Measurements from ENCODE around the gene ACOX2. TPM values are rescaled to one million over a fixed set of nuclear protein-coding genes. Genes with fewer than 3 reads are reported as not detected.
A peak's percentile ranks its signal among the peaks of the same experiment; 100 is the strongest.

Gene ACOX2
- total and polyA plus RNA-seq, 2 of the 13 experiments (the other 11 are each of a cell fraction or from before 2014, with no cell fraction given): 42.6 to 98.5 TPM

GRCh38 chr3:58535531-58536500 lies 1.2 kb downstream of the ACOX2 start (continued):
- TF ChIP-seq TAF15 (IDR thresholded peaks at IDR 0.05; ENCODE audit: low read depth, low read length, poor library complexity, severe bottlenecking): no peak
- TF ChIP-seq NFAT5 (CRISPR knock-in tag; IDR thresholded peaks at IDR 0.05): no peak
- peak; percentile 92 for TF ChIP-seq ZGPAT (CRISPR knock-in tag; IDR thresholded peaks at IDR 0.05)
- peak; percentile 66; the same call in 1 of the 2 replicates for TF ChIP-seq ZNF292 (CRISPR knock-in tag; IDR thresholded peaks at IDR 0.05; ENCODE audit: borderline replicate concordance, low read depth)
- no peak for TF ChIP-seq YY1 (IDR thresholded peaks at IDR 0.05; ENCODE audit: insufficient read depth, insufficient replicate concordance, low read depth, low read length)
- no peak for TF ChIP-seq ZNF724P (CRISPR knock-in tag; IDR thresholded peaks at IDR 0.05; ENCODE audit: borderline replicate concordance)
- peak; percentile 27; the same call in 1 of the 2 replicates for TF ChIP-seq MIER2 (CRISPR knock-in tag; IDR thresholded peaks at IDR 0.05)
- TF ChIP-seq CHCHD3 (CRISPR knock-in tag; IDR thresholded peaks at IDR 0.05): 0 out of 2 replicates have a peak, but pooled peaks have one; percentile 72
- TF ChIP-seq ZNF143 (CRISPR knock-in tag; IDR thresholded peaks at IDR 0.05): peak; percentile 56; the same call in 1 of the 2 replicates
- TF ChIP-seq ZNF354B (CRISPR knock-in tag; IDR thresholded peaks at IDR 0.05): no peak
- TF ChIP-seq ZNF720 (CRISPR knock-in tag; IDR thresholded peaks at IDR 0.05): no peak
- no peak for TF ChIP-seq HNRNPH1 (optimal IDR thresholded peaks at IDR 0.05; ENCODE audit: low read depth, low read length)
- TF ChIP-seq ZNF225 (CRISPR knock-in tag; IDR thresholded peaks at IDR 0.05): no peak
- peak; percentile 80 for TF ChIP-seq ASH2L (IDR thresholded peaks at IDR 0.05; ENCODE audit: insufficient read length, low read depth, low read length)
- TF ChIP-seq ZFP36L2 (CRISPR knock-in tag; IDR thresholded peaks at IDR 0.05): no peak
- 0 out of 2 replicates have a peak, but pooled peaks have one; percentile 77 for TF ChIP-seq ZNF350 (CRISPR knock-in tag; IDR thresholded peaks at IDR 0.05; ENCODE audit: borderline replicate concordance, low read depth)
- peak in 1 of 2 experiments; percentile 83; a peak in 2 of 4 replicates for TF ChIP-seq EP300 (IDR thresholded peaks at IDR 0.05; ENCODE audit: low read depth in 2 of 2, low read length in 2 of 2)
- peak; percentile 74; the same call in 1 of the 2 replicates for TF ChIP-seq EP300 (CRISPR knock-in tag; IDR thresholded peaks at IDR 0.05; ENCODE audit: borderline replicate concordance)
- TF ChIP-seq NFKB2 (CRISPR knock-in tag; IDR thresholded peaks at IDR 0.05; ENCODE audit: borderline replicate concordance): no peak
- peak; percentile 9; the same call in 1 of the 2 replicates for TF ChIP-seq NRL (CRISPR knock-in tag; IDR thresholded peaks at IDR 0.05; ENCODE audit: borderline replicate concordance)
- no peak for TF ChIP-seq ZNF20 (CRISPR knock-in tag; IDR thresholded peaks at IDR 0.05)
